A673 (cell line): ENCODE results near the gene ATP10B.

Experiments
- EZH2 ChIP-seq: fragments of 200-600 bp; sonication (generic); IDR thresholded peaks from 2 replicates; pipeline ENCODE4 v1.6.1; 2017; ENCODE audit warnings: borderline replicate concordance, low read depth, mild to moderate bottlenecking, mixed read lengths, antibody characterized with exemption, low read length; ENCODE audit not compliant: poor library complexity, severe bottlenecking
- TF ChIP-seq, protein P1 (sequence below): fragments of 300-800, 200-600 bp; sonication (generic); conservative IDR thresholded peaks from 2 replicates; pipeline ENCODE4 v1.5.1; 2017; ENCODE audit warnings: low read depth, mild to moderate bottlenecking, antibody characterized with exemption, low read length, moderate library complexity, mixed read lengths

DNA sequence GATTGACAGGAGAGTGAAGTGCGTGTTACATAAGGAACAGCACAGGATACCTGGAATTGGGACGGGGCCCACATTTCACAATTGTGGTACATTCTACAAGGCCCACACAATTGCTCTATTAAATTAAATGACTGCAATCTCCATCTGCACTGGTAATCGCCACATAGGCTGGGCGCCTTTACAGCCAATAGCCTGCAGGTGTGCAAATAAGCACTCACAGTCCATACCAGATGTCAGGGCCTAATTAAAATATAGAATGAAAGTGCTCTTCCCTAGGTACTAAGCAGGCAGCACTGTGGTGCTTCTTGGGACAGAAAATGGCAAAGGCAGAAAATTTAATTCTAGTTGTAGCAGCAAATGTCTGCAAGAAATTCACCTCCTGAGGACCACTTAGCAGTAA, 82.7 kb downstream of the ATP10B start:
- TF ChIP-seq, protein P1, sequence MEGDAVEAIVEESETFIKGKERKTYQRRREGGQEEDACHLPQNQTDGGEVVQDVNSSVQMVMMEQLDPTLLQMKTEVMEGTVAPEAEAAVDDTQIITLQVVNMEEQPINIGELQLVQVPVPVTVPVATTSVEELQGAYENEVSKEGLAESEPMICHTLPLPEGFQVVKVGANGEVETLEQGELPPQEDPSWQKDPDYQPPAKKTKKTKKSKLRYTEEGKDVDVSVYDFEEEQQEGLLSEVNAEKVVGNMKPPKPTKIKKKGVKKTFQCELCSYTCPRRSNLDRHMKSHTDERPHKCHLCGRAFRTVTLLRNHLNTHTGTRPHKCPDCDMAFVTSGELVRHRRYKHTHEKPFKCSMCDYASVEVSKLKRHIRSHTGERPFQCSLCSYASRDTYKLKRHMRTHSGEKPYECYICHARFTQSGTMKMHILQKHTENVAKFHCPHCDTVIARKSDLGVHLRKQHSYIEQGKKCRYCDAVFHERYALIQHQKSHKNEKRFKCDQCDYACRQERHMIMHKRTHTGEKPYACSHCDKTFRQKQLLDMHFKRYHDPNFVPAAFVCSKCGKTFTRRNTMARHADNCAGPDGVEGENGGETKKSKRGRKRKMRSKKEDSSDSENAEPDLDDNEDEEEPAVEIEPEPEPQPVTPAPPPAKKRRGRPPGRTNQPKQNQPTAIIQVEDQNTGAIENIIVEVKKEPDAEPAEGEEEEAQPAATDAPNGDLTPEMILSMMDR: no peak
- no peak for TF ChIP-seq EZH2
